ENCODE data around the gene CIZ1. TPM values are rescaled to one million over a fixed set of nuclear protein-coding genes. Genes with fewer than 3 reads are reported as not detected.

CIZ1 gene
- total RNA-seq, 1 donor from 2014 or later = 128 TPM

DNA sequence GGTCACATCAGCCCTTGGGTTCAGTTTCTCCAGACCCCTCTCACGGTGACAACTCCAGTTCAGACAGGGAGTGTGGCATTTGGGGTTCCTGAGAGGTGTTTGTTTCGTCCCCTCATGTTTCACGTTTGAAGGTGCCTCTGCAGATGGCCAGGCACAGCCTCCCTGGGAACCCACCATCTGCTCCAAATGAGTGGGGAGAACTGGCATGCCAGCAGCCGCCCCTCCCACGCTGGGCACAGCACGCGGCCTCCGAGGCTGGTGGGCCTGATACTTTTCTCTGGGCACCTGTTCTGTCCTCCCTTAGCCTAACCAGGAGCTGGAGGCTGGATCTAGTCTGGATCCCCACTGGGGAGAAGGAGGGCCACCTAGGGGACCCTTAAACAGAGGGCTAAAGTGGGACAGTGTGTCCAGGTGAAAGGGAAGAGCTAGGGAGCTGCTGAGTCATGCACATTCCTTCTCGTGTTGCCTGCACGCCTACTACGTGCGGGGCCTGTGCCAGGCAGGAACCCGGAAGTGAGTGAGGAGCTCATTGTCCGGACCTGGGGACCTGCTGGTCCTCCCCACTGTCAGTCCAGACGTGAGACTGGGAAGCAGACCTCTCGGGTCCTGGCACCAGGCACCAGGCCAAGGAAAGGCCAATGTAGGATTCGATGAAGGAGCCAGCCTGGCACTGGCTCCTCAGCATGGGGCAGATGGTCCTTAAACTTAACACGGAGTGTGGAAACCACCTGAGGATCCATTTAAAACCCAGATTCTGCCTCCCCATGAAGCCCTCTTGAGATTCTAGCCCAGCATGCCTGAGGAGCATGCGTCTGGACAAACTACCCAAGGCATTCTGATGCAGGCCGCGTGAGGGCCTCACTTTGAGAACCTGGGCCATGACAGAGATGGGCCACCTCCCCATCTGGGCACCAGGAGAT lies 23.5 kb upstream of the CIZ1 start:
- intact Hi-C loops (cut with micrococcal nuclease) = no loop called here

DNA sequence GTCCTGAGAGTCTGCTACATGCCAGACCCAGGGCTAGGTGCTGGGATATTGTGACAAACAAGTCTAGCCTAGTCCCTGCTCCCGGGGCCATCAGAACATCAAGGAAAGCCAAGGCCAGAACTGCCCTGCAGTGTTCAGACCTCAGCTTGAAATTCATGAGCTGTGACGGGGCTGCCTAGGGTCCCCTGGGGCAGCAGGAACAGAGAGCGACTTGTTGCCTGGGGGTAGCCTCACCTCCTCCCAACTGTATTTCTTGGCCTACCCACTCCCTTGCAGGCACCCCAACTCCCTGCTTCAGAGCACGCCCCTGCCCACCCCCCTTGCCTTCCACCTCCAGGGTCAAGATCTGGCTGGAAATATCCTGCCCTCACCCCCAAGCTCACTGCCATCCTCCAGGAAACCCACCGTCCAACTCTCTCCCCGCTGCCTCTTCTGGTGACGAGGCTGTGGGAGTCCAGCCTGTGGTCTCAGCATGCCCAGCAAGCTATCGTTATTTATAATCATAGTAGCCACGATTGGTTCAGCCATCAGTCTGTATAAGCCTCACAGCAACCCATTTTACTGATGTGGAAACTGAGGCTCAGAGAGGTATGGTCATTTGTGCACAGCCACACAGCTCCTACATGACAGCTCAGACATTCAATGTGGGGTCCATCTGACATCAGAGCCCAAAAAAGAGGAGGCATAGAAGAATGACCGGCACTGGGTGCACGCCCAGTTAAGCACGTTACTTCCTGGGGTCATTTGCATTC lies 22.6 kb upstream of the CIZ1 start:
- intact Hi-C loops (cut with micrococcal nuclease) = no loop called here

DNA sequence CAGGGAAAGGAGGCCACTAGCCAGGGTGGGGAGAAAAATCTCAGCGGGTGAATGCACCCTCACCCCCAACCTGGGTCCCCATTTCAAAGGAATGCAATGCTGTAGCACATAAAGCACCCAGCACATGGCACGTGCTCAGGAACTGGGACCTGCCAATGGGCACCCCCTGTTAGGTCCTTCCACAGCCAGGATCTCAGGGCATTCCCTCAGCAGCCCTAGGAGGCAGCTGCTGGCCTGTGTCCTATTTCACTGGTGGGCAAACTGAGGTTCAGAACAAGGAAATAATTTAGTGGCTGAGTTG lies 20.6 kb upstream of the CIZ1 start:
- intact Hi-C loops (cut with micrococcal nuclease) = no loop called here

DNA sequence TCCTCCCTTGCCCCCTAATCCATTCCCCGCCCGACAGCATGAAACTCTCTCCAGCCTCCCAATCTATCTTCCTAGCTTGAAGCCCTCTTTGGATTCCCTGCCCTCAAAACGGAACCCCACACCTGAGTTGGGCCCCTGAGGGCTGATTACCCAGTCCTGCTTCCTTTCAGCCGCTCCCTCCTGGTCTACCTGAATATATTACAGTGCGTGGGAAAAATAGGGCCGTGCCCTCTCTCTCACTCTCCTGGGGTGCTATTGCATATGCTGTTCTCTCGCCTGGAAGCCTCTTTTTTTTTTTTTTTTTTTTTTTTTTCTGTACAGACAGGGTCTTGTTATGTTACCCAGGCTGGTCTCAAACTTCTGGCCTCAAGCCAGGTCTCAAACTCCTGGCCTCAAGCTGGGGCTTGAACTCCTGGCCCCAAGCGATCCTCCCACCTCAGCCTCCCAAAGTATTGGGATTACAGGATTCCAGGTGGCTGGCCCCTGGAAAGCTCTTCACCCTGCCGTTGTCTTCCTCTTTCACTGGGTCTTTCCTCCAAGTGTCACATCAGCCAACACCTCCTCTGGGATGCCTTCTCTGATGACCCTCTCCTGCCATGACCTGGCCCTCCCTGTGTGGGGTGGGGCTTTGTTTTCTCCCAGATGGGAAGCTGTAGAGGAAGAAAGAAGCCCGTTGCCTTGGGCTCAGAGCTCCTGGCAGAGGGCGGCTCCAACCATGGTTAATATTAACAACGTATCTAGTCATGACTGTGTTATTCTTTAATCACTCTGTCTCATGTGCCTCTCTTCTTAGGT lies 20.0 kb upstream of the CIZ1 start:
- intact Hi-C loops (cut with micrococcal nuclease) = no loop called here

DNA sequence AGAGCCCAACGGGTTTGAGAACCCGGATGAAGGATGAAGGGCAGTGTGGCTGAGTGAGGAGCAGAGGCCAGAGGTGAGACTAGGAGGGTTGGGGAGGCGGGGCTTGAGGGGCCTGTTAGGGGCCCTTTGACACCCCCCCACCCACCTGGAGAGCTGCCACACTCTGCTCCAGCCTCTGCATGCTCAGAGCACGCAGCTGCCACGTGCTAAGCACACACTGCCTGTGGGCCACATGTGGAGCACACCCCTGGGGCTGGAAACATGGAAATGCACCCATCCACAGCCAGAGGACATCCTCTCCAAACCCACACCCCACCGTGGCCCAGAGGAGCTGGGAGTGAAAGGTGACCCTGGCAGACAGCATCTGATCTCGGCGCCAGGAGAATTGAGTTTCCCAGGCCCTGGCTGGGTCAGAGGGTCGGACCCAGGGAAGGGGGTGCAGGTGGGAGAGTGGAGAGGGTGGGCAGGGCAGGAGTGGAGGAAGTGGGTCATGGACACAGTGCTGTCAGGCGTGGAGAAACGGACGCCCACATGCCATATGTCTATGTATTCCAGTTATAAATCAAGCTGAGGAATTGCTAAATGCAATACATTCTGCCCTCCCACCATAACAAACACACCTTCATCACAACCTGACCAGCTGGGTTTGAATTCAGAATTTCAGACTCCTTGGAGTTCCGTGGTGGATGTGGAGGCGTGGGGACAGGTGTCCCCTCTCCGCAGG lies 17.7 kb upstream of the CIZ1 start:
- intact Hi-C loops (cut with micrococcal nuclease) = no loop called here

DNA sequence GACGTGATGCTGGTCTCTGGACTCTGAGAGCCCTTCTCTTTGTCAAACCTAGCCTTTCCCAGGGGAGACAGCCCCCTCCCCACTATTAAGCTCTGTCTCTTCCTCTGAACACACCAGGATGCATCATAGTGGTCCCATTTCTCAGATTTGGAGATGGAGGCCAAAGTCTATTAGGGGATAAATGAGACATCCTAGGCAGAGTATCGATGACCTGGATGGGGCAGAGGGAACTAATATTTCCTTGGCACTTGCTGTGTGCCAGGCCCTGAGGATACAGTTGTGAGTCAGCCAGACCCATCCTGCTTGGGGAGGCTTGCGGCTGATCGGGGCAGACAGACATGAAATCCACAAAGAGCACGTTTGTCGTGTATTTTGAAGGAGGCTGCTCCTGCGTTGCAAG lies 17.0 kb upstream of the CIZ1 start:
- intact Hi-C loops (cut with micrococcal nuclease) = no loop called here

DNA sequence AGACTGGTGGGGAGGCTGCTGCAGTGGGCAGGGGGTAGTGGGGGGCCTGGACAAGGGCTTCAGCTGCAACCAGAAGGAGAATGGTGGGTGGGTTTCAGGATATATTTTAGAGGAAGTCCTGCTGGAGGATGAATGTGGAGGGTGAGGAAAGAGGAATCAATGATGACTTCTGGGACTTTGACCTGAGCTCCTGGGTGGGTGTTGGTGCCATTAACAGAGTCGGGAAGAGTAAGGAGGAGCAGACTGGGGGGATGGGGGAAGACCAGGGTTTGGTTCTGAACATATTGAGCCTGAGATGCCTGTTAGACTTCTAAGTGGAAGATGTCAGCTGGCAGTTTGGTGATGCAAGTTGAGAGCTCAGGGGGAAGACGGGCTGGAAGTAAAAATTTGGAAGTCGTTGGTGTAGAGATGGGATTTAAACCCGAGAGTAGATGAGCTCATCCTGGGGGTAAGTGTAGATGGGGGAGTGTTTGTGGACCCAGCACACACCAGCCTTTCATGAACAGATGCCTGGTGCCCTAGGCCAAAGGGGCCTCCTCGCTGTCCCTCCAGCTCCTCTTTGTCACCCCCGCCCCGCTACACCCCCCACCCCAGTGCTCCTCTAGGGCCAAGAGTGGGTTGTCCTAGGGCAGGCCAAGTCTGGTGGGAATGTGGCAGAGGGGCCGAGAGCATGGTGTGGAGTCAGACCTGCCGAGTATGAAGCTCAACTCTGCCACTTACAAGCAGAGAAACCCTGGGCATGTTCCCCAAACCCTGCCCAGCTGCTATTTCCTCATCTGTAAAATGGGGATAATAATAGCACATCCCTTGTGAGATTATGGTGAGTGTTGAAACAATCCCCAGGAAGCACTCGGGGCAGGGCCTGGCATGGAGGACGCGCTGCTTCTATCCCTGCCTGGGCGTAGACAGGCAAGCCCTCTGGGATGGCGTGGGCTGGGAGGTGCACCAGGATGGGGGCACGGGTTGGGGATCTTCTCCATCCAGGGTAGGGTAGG lies 15.8 kb upstream of the CIZ1 start:
- intact Hi-C loops (cut with micrococcal nuclease) = no loop called here

DNA sequence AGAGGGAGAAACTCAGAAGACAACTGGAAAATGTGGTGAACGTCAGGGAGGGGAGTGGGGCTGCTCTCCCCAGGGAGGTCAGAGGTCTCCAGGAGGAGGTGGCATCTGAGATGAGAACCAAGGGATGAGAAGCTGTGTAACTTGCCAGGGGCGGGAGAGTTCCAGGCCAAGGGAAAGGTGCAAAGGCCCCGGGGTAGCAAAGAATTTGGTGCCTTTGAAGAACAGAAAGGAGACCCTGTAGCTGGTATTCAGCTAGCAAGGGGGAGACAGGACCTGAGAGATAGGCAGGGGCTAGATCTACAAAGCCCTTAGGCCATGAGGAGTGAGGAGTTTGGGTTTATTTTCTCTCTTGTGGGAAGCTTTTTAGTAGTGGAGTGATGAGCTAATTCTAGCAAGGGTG lies 15.1 kb upstream of the CIZ1 start:
- intact Hi-C loops (cut with micrococcal nuclease) = no loop called here

DNA sequence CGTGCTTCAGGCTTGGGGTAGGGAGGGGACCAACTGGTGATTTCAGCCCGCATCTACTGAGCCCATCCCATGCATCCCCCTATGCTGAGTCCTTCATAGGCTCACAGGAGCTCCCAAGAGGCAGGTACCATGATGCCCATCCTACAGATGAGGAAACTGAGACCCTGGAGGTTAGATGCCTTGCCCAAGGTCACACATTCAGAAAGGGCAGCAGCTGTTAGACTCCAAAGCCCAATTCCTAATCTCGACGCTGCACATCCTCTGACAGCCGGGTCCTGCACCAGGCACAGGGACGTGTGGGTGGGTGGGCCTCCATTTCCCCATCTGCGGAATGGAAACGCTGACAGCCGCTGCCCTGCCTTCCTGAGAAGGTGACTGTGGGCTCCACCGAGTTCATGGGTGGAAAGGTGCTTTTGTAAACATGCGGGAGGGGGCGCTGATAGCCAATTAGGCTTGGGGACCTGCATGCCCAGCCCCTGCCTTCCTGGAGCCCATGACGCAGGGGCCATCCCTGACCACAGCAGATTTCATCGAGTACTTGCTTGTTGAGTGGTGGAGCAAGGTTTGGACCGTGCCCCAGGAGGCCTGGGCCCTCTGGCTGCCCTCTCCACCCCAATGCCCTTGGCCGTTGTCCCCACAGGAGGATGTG lies 14.0 kb upstream of the CIZ1 start:
- intact Hi-C loops (cut with micrococcal nuclease) = no loop called here

DNA sequence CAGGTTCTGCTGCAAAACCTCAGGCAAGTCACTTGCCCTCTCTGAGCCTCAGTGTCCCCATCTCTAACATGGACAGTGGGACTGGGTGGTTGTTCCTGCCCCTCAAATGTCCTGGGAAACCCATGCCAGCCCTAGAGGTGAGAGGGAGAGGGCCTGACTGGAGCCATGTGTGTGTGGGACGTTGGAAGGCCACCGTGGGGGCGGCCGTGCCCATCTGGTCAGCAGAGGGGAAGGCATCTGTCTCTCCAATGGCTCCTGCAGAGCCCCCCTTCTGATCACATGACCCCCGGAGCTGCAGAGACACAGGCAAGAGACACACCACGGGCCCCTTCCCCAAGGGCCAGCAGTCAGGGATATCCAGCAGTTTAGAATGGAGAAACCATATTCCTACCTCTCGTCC lies 13.5 kb upstream of the CIZ1 start:
- intact Hi-C loops (cut with micrococcal nuclease) = loop anchor here (5.0 kb wide), 1 partner anchor 72 kb away; the partner anchor contains the start of genes GOLGA2 and SWI5

DNA sequence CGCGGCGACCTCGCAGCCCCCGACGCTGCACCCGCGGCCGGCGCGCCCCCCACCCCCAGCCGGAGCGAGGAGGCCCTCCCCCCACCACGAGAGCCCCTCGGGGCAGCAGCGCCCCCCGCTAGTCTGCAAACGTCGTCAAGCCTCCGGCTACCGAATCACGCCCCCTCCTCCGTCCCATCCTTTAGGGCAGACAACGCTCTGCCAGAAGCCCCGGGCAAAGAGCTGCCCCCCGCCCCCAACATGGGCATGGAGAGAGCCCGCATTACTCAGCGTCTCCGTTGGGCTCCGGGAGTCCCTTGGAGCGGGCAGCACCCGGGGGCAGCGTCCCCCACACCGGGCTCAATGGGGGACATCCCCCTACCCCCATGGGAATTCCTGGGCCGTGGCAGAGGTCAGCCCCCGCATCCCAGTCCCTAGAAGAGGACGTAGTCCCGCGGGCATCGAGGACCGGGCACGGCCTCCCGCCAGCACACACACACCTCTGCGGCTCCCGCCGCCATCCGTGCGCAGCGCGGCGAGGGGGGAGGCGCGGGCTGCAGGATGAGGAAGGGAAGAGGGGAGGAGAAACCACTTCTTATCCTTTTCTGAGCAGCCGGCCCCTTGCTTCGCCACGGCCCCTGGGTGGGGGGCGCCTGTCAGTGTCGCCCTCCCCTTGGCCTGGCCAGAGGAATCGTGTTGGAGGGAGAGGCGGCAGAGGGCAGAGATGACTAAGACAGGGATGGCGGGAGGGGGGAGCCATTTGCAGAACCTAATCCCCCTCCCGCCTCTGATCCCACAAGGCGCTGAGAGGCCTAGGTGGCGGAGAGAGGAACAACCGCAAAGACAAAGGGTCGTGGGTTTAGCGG lies 12.6 kb upstream of the CIZ1 start:
- intact Hi-C loops (cut with micrococcal nuclease) = loop anchor here (1.0 to 5.0 kb wide), 2 partner anchors 14 to 73 kb away; partner anchors contain the start of genes GOLGA2 and SWI5

DNA sequence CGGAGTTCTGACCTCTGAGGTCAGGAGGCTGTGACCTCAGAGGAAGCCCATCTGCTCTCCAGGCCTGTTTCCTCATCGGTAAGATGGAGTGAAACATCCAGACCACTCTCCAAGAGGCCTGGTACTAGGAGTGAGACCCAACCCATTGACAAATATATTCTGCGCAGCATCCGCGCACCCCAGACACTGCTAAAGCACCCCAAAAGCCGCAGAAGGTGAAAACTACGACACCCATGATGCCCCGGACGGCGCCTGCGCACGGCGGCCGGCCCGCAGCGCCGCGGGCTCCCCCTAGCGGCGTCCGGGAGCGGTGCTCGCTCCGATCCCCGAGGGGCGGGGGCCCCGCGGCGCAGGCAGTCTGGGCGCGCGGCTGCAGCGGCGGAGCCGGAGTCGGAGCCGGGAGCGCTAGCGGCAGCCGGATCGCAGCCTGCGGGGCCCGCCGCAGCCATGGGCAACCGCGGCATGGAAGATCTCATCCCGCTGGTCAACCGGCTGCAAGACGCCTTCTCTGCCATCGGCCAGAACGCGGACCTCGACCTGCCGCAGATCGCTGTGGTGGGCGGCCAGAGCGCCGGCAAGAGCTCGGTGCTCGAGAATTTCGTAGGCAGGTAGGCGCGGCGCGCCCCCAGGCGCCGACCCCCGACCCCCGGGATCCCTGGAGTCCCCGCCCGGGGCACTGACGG lies 11.8 kb upstream of the CIZ1 start, which contains the start of gene DNM1:
DNM1 (plus strand) TSS at position 356 of the 683 bp plus-strand sequence; CDS start at position 448, 92 bp downstream.
- intact Hi-C loops (cut with micrococcal nuclease) = loop anchor here (1.0 to 5.0 kb wide), 2 partner anchors 15 to 74 kb away; partner anchors contain the start of genes GOLGA2 and SWI5

DNA sequence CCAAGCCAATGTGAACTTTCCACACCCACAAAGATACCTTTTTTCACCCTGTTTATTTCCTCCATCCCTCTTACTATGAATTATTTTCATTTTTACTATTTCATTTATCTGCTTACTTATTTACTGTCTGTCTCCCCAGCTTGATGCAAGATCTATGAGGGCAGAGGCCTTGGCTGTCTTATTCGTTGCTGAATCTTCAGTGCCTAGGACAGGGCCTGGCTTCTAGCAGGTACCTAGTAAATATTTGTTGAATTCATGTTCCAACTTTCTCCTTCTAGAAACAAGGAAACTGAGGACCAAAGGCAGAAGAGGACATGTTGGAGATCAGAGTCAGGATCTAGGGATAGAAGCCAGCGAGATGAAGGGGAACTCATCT lies 11.3 kb upstream of the CIZ1 start:
- intact Hi-C loops (cut with micrococcal nuclease) = loop anchor here (1.0 to 5.0 kb wide), 2 partner anchors 16 to 75 kb away; partner anchors contain the start of genes GOLGA2 and SWI5

DNA sequence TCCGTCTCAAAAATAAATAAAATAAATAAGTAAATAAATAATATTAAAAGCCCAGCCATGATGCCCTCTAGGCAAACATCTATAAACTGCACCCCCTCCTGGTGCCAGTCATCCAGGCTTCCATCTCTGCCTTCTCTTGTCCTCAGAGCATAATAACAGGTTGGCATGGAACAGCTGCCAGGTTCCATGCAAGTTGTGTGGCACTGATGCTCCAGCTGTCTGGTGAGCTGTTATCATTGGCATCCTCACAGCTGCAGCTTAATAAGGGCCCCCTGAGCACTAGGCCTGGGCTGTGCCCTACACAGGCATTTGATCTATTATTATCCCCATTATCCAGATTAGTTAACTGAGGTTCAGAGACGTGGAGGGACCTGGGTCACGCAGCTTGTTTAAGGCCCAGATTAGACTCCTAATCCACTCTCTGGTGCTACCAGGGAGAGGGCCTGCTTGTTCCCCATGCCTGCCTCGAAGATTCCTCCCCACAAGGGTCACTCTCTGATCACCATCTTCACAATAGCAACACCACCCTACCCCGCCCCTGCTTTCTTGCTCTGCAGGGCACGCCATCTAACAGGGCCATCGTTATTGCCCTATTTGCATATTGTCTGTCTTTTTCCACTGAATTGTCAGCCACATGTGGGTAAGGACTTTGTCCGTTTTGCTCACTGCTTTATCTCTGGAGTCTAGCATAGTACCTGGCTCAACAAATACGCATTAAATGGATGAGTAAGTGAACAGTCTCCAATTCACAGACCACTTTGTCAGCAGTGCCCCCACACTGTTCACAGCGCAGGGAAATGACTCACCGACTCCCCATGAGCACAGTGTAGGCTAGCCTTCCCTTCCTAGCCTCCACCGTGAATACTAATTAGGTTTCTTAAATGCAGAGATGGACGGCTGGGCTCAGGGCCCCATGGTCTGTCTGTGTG lies 10.3 kb upstream of the CIZ1 start:
- intact Hi-C loops (cut with micrococcal nuclease) = loop anchor here (5.0 kb wide), 1 partner anchor 76 kb away; the partner anchor contains the start of genes GOLGA2 and SWI5

DNA sequence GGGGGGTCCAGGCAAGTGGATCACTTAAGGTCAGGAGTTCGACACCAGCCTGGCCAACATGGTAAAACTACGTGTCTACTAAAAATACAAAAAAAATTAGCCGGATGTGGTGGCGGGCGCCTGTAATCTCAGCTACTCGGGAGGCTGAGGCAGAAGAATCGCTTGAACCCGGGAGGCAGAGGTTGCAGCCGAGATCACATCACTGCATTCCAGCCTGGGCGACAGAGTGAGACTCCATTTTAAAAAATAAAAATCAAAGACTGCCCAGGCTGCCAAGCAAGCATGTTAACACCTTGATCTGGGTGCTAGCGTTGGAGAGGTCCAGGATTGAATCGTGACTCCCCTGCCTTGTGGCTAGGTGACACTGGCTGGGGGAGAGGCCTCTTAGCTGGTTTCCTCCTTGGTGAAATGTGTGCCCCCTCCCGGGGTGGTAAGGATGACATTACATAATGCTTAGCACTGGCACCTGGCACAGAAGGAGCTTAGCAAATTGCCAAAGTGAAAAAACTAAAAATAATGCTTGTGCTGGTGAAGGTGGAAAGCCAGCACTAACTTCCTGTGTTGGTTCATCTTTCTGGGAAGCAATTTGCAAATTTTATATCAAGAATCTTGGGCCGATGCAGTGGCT lies 2.2 kb upstream of the CIZ1 start:
- intact Hi-C loops (cut with micrococcal nuclease) = no loop called here

Data from T-helper 2 cell treated with Interferon-gamma antibody and Interleukin-4, amounts not matched to agents 100 ng/mL and 5 ng/mL, for 36 hours (primary cell).